Fibroblast of mammary gland (primary cell): ENCODE measurements around the gene HCN3.
"Not testable (repeated sequence)": the region's sequence is repeated elsewhere in the genome, so short reads cannot be mapped to it uniquely, and the experiment has no call there.

ENCODE experiments used
- DNase-seq: peaks from one replicate; pipeline ENCODE4 v3.0.0-alpha.2; 2010; ENCODE audit warnings: low read depth
- H3K4me3 ChIP-seq: 2 replicates; pipeline ENCODE4 v1.5.1; 2011; ENCODE audit warnings: low read depth, mild to moderate bottlenecking, low read length, moderate library complexity; ENCODE audit not compliant: control insufficient read depth
- CTCF ChIP-seq: conservative IDR thresholded peaks from 2 replicates; pipeline ENCODE4 v1.5.1; 2011; ENCODE audit warnings: low read depth, low read length, inconsistent platforms; ENCODE audit not compliant: control insufficient read depth, insufficient read depth

HCN3 gene

GRCh38 chr1:155241841-155242264, 35.4 kb upstream of the HCN3 start:
- no peak for TF ChIP-seq CTCF
- H3K4me3 ChIP-seq, result no peak overlapping the region
- DNase-seq, result peak; percentile 42

GRCh38 chr1:155242805-155243358, 34.4 kb upstream of the HCN3 start:
- DNase-seq, result no peak
- TF ChIP-seq CTCF, result no peak
- peak overlapping the region; percentile 76 for H3K4me3 ChIP-seq

- H3K4me3 ChIP-seq, result peak overlapping the region; percentile 76
- peak; percentile 4 for TF ChIP-seq CTCF
- peak; percentile 100 for DNase-seq
These were observed 32.7 kb upstream of the HCN3 start for GRCh38 chr1:155244368-155245162.

GRCh38 chr1:155245163-155245524, 32.1 kb upstream of the HCN3 start:
- DNase-seq, result no peak
- peak overlapping the region; percentile 56 for H3K4me3 ChIP-seq
- TF ChIP-seq CTCF, result no peak

- not testable (repeated sequence) for DNase-seq, H3K4me3 ChIP-seq
These were observed 30.5 kb upstream of the HCN3 start for GRCh38 chr1:155246796-155247195.

GRCh38 chr1:155247667-155248553, 29.4 kb upstream of the HCN3 start:
- DNase-seq, result no peak
- TF ChIP-seq CTCF, result no peak
- H3K4me3 ChIP-seq, result no peak overlapping the region

GRCh38 chr1:155250246-155250632, 27.0 kb upstream of the HCN3 start:
- no peak for DNase-seq
- H3K4me3 ChIP-seq, result no peak overlapping the region
- no peak for TF ChIP-seq CTCF
